Skin of body (tissue), 2 donors: Measurements from ENCODE around the gene C22orf39. TPM values are rescaled to one million over a fixed set of nuclear protein-coding genes. Genes with fewer than 3 reads are reported as not detected.
A peak's percentile ranks its signal among the peaks of the same experiment; 100 is the strongest.
"Not testable (repeated sequence)": the region's sequence is repeated elsewhere in the genome, so short reads cannot be mapped to it uniquely, and the experiment has no call there.

Experiments used
- DNase-seq: peaks from one replicate; lab custom pipeline; 2025; lab: John Stamatoyannopoulos, UW
- total RNA-seq: library from RNA; depleted of rRNA; stranded (reverse); fragments of >200 nt; gene quantifications from one replicate; pipeline ENCODE4 v1.2.3, GENCODE V29; 2014

C22orf39 gene
- total RNA-seq, 1 donor from 2014 or later = 27.1 TPM

DNA sequence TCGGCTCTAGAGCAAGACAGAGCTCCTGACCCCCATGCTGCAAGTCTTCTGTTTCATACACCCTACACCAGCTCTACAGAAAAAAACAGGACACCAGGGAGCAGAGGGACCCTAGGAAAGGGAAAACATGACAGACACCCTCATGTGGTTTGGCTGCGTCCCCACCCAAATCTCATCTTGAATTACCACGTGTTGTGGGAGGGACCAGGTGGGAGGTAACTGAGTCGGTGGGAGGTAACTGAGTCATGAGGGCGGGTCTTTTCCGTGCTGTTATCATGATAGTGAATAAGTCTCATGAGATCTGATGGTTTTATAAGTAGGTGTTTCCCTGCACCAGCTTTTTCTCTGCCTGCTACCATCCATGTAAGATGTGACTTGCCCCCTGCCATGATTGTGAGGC lies 6.6 kb upstream of the C22orf39 start:
- DNase-seq = no peak

DNA sequence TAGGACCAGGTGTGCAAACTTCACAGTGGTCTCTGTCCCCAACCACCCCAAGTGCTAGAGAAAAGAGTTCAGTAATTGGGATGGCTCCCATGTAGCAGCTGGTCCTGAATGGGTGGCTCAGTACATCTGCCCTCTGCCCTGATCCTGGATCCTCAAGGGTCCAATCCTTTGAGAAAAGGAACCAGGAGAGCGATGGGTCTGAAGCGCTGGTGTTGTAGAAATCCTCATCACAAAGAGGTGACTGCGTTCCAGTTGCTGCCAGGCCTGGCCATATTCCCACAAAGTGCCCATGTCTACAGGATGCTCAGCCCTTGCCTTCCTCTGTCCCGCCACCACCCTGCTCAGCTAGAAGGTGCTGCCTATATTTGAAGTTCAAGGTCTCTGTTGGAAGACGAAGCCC lies 6.2 kb upstream of the C22orf39 start:
- no peak for DNase-seq

DNA sequence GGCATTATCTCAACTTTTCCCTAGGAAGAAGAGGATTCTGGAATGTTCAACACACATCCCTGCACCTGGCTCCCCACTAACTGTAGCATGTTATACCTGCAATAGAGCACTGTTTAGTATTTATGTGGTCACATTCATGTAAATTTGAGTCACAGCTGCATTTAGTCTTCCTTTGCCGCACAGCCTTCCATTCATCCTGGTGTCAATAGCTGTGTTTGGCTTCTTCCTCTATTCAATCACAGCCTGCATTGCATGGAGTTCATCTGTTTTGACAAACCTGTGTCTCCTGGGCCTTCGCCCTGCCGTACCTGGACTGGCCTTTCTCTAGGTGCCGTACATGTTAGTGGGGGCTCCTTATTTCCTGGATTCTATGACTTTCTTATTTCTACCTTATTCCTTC lies 4.1 kb upstream of the C22orf39 start:
- no peak for DNase-seq

DNA sequence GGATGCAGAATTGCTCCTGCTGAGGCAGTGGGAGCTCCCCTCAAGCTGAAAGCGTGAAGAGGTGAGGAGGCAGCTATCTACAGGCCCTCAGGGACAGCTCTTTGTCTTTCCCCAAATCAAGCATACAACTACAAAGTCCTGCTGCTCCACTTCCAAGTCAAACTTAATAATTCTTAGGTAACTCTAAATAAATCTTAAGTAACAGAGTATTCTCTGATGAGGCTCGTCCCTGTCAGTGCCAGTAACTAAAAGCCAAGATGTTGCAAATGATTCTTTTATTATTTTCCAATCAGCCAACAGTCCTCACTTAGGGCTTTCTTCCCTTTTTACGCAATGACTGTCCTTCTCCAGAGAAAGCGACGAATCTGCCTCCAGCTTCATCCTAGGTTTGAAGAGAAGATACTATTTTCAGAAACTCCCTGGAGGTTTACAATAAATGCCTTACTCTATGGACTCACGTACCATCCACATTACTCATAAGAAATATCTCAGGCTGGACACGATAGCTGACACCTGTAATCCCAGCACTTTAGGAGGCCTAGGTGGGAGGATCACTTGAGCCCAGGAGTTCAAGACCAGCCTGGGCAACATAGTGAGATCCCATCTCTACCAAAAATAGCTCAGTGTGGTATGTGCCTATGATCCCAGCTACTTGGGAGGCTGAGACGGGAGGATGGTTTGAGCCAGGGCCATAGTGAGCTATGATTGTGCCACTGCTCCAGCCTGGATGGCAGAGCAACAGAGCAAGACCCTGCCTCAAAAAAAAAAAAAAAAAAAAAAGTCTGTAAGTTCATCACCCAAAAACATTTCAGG lies 3.1 kb upstream of the C22orf39 start:
- no peak for DNase-seq

DNA sequence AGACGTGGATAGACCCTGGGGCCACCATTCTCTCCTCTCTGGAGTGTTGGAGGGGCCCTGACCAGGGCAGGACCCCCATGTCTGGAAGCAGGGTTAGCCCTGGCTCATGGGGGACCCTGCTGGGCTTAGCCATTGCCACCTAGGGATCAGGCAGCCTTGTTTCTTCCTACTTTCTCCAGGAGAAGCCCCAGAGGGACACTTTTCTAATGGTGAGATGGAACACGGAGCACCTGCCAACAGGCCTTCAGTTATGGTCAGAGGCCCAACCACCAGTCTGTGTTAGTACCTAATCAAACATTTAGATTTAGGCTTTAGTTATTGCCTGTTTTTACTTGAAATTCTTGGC lies 1.9 kb upstream of the C22orf39 start:
- no peak for DNase-seq

DNA sequence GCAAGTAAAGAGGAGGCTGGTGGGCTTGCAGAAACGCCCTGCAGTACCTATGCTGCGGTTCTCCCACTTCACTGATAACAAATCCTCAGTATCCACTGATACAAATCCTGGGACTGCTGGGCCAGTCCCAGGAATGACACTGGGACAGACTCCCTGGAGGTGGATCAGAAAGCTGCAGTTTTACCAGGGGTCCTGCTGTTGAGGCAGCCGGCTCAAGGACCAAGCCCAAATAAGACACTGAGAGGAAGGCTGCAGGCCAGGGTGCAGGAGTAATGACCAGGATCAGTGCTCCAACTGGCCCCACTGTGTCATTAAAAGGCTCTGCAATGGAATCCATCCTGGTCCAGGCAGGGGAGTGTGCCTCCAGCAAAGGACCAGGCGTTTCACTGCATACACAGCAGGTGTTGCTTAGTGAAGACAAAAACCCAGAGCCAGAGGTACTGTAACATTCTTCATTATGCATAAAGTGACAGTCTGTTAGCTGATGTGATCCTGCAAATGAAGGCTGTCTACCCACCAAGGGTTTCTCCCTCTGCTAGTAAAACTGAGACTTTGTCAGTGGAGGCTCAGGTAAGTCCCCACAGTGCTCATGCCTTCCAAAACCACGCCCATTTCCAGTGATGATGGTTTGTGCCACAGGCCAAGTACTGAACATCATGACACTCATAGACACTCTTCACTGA lies 1.4 kb upstream of the C22orf39 start:
- no peak for DNase-seq

DNA sequence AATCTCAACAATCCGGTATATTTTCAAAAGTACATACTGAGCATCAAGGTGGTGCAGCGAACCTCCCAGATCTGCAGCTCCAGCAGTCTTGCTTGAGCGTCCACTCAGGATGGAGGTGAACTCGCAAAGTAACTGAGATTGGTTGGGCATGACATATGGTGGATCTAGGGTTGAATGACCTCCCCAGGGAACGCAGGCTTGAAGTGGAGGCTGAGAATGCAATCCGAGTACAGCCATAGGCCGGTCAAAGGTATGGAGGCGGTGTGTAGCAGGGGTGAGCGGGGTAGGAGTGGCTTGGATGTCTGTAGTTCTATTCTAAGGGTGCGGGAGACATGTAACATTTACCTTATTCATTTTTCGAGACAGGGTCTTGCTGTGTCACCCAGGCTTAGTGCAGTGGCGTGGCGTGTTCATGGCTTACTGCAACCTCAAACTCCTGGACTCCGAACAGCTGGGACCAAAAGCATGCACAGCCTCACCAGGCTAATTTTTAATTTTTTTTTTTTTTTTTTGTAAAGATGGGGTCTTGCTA lies 631 bp upstream of the C22orf39 start:
- peak; percentile 77 for DNase-seq

DNA sequence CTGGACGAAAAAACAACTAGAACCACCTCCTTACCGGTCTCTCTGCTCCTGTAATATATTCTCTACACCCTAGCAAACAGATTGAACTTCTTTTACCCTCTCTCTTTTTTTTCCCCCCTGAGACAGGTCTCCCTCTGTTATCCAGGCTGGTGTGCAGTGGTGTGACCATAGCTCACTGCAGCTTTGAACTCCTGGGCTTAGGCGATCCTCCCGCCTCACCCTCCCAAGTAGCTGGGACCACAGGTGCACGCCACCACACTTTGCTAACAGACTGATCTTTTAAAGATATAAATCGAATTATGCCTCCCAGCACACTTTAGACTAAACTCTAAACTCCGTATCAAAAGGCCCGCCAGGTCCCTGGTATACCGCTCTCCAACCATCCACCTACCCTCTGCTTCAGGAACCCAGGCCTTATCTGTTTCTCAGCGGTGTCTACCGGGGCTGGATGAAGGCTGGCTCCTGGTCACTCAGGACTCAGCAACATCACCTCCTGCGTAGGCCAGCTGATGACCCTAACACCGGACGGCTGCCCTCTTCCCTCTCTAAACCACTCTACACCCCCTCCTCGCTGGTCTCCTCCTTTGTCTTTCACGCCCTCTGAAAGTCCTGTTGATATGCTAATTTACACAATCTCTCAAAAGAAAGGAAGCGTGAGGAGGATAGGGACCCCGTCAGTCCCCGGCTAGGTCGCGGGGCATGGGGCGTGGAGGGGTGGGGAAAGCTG lies 745 bp downstream of the C22orf39 start:
- no peak for DNase-seq

DNA sequence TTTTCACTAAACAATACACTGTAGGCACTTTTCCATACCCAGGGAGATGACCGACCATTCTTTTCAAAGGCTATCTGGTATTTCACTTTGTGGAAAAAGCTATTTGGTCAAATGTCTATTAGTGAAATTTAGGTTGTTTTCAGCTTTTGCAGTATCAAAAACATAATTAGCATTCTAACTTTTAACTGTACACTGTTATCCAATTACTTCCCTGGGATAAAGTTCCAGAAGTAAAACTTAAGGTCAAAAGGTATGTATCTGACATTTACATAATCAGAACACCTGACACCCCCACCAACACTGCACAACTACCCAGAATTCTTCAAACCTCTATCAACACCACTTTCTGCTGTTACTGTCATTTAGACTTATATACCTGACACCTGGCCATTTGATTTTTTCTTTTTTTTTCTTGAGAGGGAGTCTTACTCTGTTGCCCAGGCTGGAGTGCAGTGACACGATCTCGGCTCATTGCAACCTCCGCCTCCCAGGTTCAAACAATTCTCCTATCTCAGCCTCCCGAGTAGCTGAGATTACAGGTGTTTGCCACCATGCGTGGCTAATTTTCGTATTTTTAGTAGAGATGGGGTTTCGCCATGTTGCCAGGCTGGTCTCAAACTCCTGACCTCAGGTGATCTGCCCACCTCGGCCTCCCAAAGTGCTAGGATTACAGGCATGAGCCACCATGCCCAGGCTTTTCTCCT lies 2.1 kb downstream of the C22orf39 start:
- DNase-seq = not testable (repeated sequence)

DNA sequence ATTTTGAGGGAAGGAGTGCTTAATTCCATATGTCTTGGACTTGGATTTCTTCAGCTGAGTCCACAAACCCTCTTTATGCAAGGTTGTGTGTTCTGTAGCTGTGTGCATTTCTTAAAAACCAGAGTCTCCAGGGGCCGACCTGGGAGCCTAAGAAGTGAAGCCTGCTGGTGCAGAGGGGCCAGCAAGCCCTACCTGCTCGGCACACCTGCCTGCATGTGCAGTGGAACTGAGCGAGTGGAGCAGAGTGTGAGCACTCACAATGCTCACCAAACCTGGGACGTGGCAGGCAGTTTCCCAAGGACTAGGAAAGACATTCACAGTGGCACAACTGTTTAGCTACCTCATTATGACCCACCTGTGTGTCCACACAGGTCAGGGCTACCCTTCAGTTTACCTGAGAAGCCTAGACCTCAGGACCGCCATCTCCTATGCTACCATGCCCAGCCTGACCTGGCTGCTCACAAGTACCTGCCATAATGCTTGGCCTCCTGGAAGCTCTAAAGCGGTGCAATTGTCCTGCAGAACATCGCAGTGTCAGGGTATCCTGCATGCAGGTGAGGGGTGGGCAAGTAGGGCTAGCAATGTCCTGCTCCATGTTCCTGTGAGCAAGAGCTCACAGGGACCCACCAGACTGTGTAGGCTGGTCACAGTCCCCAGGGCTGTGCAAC lies 3.8 kb downstream of the C22orf39 start:
- DNase-seq = no peak

DNA sequence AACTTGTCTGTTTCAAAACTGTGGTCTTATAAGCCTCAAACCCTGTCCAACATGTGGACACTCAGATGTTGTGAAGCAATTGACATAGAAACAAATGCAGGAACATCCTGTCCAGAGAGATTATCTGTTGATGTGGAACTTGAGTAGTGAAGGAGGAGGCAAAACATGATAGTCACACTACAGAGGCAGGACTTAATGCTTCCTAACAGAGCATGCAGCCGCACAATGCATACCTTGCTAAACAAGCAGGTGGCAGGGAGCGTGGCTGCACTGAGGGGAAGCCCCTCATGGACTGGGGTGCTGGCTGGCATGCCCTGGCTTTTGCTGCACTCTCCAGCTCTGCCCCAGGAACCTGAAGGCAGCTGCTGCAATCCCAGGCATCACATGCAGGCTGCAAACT lies 5.3 kb downstream of the C22orf39 start:
- DNase-seq = no peak

DNA sequence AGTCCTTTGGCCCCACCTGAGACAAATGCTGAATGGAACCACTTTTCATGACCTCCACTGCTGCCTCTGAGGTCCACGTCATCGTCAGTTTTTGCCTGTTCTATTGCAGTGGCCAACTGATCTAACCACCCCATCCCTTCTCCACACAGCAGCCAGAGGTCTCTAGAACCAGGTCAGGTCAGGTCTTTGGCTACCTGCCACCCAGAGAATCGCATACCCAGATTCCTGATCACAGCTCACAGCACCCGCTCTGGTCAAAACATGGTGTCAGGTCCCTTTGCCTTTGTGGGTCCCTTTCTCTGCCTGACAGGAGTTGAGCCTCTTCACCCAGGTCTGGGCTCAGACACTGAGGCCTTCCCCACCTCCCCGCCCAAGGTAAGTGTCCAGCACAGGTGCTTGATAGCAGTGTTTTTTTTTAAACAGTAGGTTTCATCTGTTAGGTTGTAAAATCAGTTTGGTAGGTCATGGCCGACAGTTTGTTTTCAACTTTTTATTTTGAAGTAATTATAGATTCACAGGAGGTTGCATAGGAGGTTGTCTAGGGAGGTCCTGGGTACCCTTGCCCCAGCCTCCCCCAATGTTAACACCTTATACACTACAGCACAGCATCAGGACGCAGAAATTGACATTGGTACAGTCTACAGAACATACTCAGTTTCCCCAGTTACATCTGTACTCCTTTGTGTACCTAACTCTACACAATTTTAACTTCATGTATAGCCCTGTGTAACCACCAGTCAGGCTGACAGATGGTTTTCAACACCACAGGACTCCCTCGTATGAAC lies 6.9 kb downstream of the C22orf39 start:
- DNase-seq = no peak

DNA sequence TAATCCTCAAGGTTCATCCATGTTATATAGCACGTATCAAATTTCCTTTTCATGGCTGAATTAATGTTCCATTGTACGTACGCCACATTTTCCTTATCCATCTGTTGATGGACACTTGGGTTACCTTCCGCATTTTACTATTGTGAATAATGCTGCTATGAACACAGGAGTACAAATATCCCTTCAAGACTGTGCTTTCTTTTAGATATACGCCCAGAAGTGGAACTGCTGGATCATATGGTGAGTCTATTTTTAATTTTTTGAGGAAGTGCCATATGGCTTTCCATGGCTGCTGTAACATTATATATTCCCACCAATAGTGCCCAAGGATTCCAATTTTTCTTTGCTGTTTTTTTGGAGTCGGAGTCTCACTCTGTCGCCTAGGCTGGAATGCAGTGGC lies 9.2 kb downstream of the C22orf39 start:
- DNase-seq = no peak

DNA sequence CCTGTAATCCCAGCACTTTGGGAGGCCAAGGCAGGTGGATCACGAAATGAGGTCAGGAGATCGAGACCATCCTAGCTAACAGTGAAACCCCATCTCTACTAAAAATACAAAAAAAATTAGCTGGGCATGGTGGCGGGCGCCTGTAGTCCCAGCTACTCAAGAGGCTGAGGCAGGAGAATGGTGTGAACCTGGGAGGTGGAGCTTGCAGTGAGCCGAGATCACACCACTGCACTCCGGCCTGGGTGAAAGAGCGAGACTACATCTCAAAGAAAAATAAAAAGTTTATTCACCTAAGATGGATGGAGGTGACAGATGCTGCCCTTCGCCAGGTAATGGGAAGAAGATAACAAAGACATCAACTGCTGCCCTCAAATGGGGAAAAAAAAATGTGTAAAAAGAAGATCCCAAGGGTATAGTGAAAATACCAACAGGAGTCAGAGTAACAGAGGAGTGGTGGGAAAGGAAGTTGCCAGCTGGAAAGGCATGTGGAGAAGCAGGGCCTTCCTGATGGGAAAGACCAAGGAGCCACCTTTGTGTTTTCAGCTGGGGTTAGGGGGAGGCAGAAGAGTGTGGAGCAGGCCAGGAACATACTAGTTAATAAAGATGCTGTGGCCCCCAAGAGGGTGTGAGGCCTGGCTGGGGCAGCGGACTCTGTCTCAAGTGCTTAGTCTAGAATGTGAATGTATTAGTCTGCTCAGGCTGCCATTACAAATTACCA lies 10.9 kb downstream of the C22orf39 start:
- not testable (repeated sequence) for DNase-seq

DNA sequence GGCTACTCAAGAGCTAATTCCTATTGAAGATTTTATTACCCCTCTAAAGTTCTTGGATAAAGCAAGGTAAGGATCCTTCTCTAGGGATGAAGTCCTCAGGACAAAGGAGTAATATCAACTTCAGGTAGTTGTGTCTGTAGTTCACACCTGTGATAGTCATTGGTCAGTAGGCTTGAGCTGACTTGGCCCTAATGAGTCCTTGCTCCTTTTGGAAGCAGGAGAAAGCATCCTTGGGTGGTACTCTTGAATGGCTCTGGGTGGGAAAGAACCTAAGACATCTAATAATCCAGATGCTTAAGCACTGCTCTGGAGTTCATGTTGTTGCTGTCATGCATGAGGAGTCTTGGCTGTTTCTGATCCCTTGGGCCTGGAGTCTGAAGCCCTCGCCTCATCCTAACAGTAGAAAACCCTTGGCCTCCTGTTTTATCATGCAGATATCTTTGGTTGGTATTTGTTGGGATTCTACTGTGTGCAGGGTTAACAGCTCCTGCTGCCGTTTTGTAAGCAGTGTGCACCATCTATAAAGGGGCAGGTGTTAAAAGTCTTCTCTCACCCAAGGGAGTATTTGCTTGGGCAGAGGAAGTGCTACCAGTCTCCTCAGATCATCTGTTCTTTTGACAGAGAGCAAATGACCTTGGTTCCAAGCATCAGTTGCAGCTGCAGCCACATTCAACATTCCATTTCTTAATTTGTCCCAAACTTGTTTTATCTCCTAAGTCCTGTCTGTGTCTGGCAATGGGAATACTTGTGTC lies 12.5 kb downstream of the C22orf39 start:
- DNase-seq = no peak

DNA sequence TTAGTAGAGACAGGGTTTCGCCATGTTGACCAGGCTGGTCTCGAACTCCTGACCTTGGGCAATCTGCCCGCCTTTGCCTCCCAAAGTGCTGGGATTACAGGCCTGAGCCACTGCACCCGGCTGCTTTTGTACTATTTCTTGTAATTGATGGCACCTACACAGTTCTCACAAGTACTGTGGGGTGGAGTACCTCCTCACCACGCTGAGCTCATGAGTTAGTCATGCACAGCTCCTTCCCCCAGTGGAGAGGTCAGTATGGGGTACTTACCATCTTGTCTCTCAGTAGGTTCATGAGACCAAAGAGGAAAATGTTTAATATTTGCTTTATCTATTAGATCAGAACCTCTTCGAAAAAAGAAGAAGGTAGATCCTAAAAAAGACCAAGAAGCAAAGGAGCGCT lies 13.1 kb downstream of the C22orf39 start:
- DNase-seq = no peak

DNA sequence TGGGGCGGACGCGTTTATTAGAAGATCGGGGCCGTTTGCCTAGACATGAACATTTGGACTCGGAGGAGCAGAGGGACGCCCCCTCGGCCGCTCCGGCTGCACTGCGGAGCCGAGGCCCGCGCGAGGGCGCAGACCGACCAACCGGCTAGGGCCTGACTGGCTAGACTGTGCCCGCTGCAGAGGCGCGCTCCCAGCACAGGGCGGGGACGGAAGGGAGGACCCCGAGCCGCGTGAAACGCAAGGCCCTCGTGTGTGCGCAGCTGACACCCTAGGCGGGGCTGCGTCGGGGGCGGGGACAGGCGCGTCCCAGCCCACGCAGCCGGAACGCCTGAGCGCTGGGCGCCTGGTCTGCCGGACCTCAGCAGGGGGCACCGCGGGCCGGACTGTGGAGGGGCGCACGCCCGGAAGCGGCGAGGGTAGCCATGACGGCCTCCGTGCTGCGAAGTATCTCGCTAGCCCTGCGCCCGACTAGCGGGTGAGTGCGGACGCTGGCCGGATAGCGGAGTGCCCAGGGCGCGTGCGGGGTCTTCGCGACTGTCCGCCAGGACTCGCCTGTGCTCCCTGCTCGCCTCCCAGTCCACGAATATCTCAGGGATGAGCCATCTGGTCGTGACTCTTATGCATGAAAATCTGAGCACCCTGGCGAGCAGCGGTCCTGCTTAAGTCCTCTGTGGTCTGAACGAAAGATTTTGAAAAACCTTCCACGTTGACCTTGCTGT lies 15.2 kb downstream of the C22orf39 start, which contains the start of gene MRPL40:
TSS of gene MRPL40 (plus strand) at position 413 of the 719 bp plus-strand sequence. CDS start at position 423, 10 bp downstream.
- DNase-seq = peak; percentile 93

DNA sequence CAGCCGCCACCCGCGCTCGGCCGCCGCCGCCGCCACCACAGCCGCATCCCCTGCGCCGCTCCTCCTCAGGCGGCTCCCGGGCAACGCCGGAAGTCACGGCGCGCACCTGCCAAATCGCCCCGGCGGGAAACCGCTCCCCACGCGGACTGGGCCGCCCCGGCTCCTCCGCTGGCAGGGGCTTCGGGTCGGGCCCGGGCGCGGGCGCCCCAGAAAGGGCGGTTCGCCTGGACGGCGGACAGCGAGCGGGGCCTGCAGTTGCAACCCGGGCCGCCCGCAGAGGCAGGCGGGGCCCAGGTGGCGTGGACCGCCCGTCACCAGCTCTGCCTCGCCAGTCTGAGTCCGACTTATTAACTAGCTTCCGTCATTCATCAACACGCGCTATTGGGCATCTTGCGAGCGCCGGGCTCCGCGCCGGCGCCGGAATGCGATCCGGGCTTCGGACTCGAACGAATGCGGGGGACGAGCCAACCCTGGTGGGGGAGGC lies 15.8 kb downstream of the C22orf39 start, which contains the start of gene HIRA:
TSS of gene HIRA (minus strand) at position 85 of the 484 bp plus-strand sequence. CDS start 257 bp downstream, outside the sequence.
- DNase-seq = peak; percentile 20
